T-cell (primary cell): ENCODE data around the gene TBC1D8B. TPM values are rescaled to one million over a fixed set of nuclear protein-coding genes. Genes with fewer than 3 reads are reported as not detected.

Experiments
- ATAC-seq, 4 experiments: fragments of 200-7000 bp in 3 of 4; fragments of 150-1000 bp in 1 of 4; cut with Tn5 transposase; replicated peaks in 1 of 4; 1 replicate in 3 of 4; 2 replicates in 1 of 4; pipeline ENCODE4 v1.10.0; 2021; ENCODE audit warnings: moderate library complexity in 3 of 4, mild to moderate bottlenecking in 2 of 4, moderate number of reproducible peaks in 1 of 4
- CTCF ChIA-PET, 2 donors: fragments of 300-600 bp; sonication (Branson Sonifier 250); formaldehyde crosslinking; loops; one replicate each; lab custom pipeline; 2022; ENCODE audit warnings: antibody characterized with exemption in 2 of 2; lab: Charles Lee
- POLR2A ChIA-PET, 2 donors: fragments of 300-600 bp; sonication (Branson Sonifier 250); formaldehyde crosslinking; loops; one replicate each; lab custom pipeline; 2022; ENCODE audit warnings: antibody characterized with exemption in 2 of 2; lab: Charles Lee
- DNase-seq, 35 experiments: peaks; one replicate each; pipeline versions ENCODE4 v3.0.0 to v3.0.0-alpha.2; 2013 to 2023
- H3K27ac ChIP-seq: one replicate; pipeline ENCODE4 v1.5.1; 2013; ENCODE audit warnings: low read length
- H3K27me3 ChIP-seq, 2 experiments: replicated peaks in 1 of 2; 1 replicate in 1 of 2; 2 replicates in 1 of 2; pipeline versions ENCODE4 v1.6.1 to v1.7.0; 2013; ENCODE audit warnings: low read length in 1 of 2, mixed read lengths in 1 of 2; ENCODE audit not compliant: control insufficient read depth in 2 of 2, insufficient read depth in 2 of 2; ENCODE audit errors: extremely low read depth in 1 of 2
- H3K36me3 ChIP-seq, 2 donors: 1 replicate in 1 of 2; 2 replicates in 1 of 2; pipeline versions ENCODE4 v1.6.1 to v1.7.0; 2013; ENCODE audit warnings: low read length in 1 of 2; ENCODE audit not compliant: control insufficient read depth in 2 of 2, insufficient read depth in 1 of 2; ENCODE audit errors: extremely low read depth in 1 of 2
- H3K4me1 ChIP-seq, 2 experiments: 1 replicate in 1 of 2; 2 replicates in 1 of 2; pipeline versions ENCODE4 v1.6.1 to v1.7.0; 2013; ENCODE audit warnings: low read length in 2 of 2, mixed read lengths in 1 of 2; ENCODE audit not compliant: insufficient read depth in 2 of 2, control insufficient read depth in 1 of 2; ENCODE audit errors: extremely low read depth in 1 of 2
- H3K4me3 ChIP-seq, 2 donors: 1 replicate in 1 of 2; 2 replicates in 1 of 2; pipeline versions ENCODE4 v1.5.1 to v1.7.0; 2013; ENCODE audit warnings: mild to moderate bottlenecking in 2 of 2, low read length in 1 of 2, moderate library complexity in 1 of 2; ENCODE audit not compliant: control insufficient read depth in 1 of 2; ENCODE audit errors: extremely low read depth in 1 of 2
- H3K9me3 ChIP-seq: 2 replicates; pipeline ENCODE4 v1.7.0; 2013
- H3K27ac Mint-ChIP-seq, 2 donors: one replicate each; pipeline ENCODE4 v1.8.0; 2020 to 2021; ENCODE audit warnings: mild to moderate bottlenecking in 2 of 2, mixed read lengths in 2 of 2
- H3K27me3 Mint-ChIP-seq, 2 donors: one replicate each; pipeline ENCODE4 v1.8.0; 2021 to 2022; ENCODE audit warnings: mixed read lengths in 2 of 2
- H3K36me3 Mint-ChIP-seq: one replicate; pipeline ENCODE4 v1.8.0; 2021; ENCODE audit warnings: mixed read lengths
- H3K4me1 Mint-ChIP-seq, 3 donors: one replicate each; pipeline ENCODE4 v1.8.0; 2020 to 2022; ENCODE audit warnings: mixed read lengths in 3 of 3, mild to moderate bottlenecking in 1 of 3
- H3K4me3 Mint-ChIP-seq, 3 donors: one replicate each; pipeline ENCODE4 v1.8.0; 2020 to 2022; ENCODE audit warnings: mild to moderate bottlenecking in 3 of 3, mixed read lengths in 3 of 3, moderate library complexity in 3 of 3
- H3K9me3 Mint-ChIP-seq, 3 donors: one replicate each; pipeline ENCODE4 v1.8.0; 2020 to 2022; ENCODE audit warnings: mixed read lengths in 3 of 3
- WGBS: methylation state at CpG from one replicate; pipeline ENCODE4 v1.1.5; 2013; ENCODE audit warnings: missing lambda C conversion rate; ENCODE audit not compliant: insufficient coverage; 5-methylcytosine and 5-hydroxymethylcytosine counted together
- total RNA-seq, 35 experiments: library from RNA in 6 of 35; stranded (reverse) in 6 of 35; fragments of 120-200 nt in 1 of 35; gene quantifications; one replicate each; pipeline versions ENCODE4 v1.2.1 to v1.2.4 and lab custom pipeline; 2013 to 2026

Gene TBC1D8B
- total RNA-seq, 5 donors from 2014 or later (not counting 1 experiment from before 2014, with no cell fraction given): 0.35 to 1.9 (median 0.95) TPM

DNA sequence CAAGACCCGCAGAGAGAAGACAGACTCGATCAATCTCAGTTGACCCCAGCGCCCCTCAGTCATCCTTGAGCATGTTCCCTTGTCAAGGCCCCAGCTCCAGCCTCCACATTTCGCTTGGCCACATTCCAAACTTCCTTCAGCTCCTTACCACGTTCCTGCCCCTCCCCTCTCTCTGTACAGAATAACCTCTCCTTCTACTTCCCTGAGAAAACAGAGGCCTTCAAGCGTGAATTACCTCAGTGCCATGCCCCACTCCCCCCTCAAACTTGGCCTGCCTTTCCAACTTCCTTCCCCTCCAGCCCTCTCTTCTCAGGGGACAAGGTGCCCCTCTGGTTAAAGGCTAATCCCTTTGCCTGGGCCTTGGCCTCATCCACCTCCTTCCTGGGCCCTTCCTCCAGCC is 103.9 kb downstream of the TBC1D8B start:
- CTCF ChIA-PET: interaction anchor here in 1 of 2 donors (1.5 kb wide), 1 partner anchor 988 kb away, joined by 5 read pairs; no protein-coding TSS in a partner anchor
- H3K9me3 Mint-ChIP-seq: no peaks in the 10 kb centered on the region
- DNase-seq (no peak), ATAC-seq (no peak)
- Histone ChIP-seq H3K36me3 (no peaks in the 10 kb centered on the region), H3K4me1 (no peaks in the 10 kb centered on the region), H3K27me3 (no peaks in the 10 kb centered on the region), H3K9me3 (no peaks in the 10 kb centered on the region), H3K27ac (no peak overlapping the region), H3K4me3 (no peak overlapping the region)
- no peak overlapping the region for H3K4me3 Mint-ChIP-seq
- no peaks in the 10 kb centered on the region for H3K36me3 Mint-ChIP-seq
- H3K4me1 Mint-ChIP-seq: no peaks in the 10 kb centered on the region
- peaks cover 0 to 3% of the 10 kb centered on the region in 2 donors for H3K27me3 Mint-ChIP-seq
- POLR2A ChIA-PET: no interaction called here
- WGBS: 52% methylated on average over 2 of the region's 6 CpGs
- no peak overlapping the region for H3K27ac Mint-ChIP-seq

- no peak for ATAC-seq
- peaks cover 0 to 9% of the 10 kb centered on the region in 2 experiments for H3K4me1 ChIP-seq
- Mint-ChIP-seq H3K4me3 (no peak overlapping the region), H3K36me3 (no peaks in the 10 kb centered on the region), H3K27ac (no peak overlapping the region), H3K27me3 (peaks cover 6 to 19% of the 10 kb centered on the region in 2 donors), H3K4me1 (peaks cover 10 to 17% (median 16%) of the 10 kb centered on the region in 3 donors), H3K9me3 (no peaks in the 10 kb centered on the region)
- H3K27me3 ChIP-seq: peaks cover 2% of the 10 kb centered on the region in 2 experiments
- H3K27ac ChIP-seq: no peak overlapping the region
- POLR2A ChIA-PET: no interaction called here
- CTCF ChIA-PET: no interaction called here
- H3K36me3 ChIP-seq: no peaks in the 10 kb centered on the region
- no peaks in the 10 kb centered on the region for H3K9me3 ChIP-seq
- DNase-seq: no peak
- H3K4me3 ChIP-seq: no peak overlapping the region
- 100% methylated on average over 2 of the region's 2 CpGs for WGBS
Observed at GRCh38 chrX:106912864-106913263, 110.4 kb downstream of the TBC1D8B start.

DNA sequence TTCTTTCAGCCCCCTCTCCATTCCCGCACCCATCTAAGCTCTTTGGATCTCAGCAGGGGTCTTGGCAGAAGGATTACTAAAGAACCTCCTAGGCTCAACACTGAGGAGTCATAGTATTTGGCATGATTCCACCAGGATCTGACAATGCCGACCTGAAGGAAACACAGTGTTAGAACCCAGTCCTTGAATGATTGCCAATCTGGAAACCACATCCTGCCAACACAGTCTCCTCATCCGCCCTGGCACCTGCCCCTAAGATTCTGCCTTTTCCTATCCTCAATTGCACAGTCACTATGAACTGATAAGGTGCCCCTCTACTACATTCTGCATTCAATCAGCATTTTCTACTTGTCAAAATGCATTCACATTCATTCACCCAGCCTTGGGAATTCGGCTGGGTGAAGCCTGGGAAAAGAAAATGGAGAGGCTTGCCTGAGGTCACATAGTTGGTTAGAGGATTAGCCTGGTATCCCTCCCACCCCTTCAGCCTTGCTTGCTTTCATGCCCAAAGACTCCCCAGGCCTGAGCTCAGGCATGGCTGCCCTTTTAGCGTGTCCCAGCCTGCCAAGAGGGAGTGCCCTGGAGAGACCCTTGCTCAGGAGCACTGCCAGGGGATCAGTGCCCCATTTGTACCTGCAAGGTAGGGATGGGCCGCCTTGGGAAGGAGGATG is 115.5 kb downstream of the TBC1D8B start:
- 33% methylated on average over 3 of the region's 6 CpGs for WGBS
- DNase-seq (peak in 28 of 35 experiments; percentile 2 to 49 (median 20)), ATAC-seq (peak; percentile 67 to 86 (median 84))
- Mint-ChIP-seq H3K27ac (peak overlapping the region in 1 of 2 donors; percentile 21), H3K4me3 (peak overlapping the region in 1 of 3 donors; percentile 44), H3K9me3 (no peaks in the 10 kb centered on the region), H3K36me3 (no peaks in the 10 kb centered on the region), H3K4me1 (peaks cover 20 to 26% (median 25%) of the 10 kb centered on the region in 3 donors), H3K27me3 (peaks cover 6 to 12% of the 10 kb centered on the region in 2 donors)
- ChIA-PET CTCF (no interaction called here), POLR2A (no interaction called here)
- Histone ChIP-seq H3K4me3 (no peak overlapping the region), H3K9me3 (no peaks in the 10 kb centered on the region), H3K27ac (no peak overlapping the region), H3K27me3 (peaks cover 2% of the 10 kb centered on the region in 2 experiments), H3K4me1 (peaks cover 0 to 15% of the 10 kb centered on the region in 2 experiments), H3K36me3 (no peaks in the 10 kb centered on the region)

DNA sequence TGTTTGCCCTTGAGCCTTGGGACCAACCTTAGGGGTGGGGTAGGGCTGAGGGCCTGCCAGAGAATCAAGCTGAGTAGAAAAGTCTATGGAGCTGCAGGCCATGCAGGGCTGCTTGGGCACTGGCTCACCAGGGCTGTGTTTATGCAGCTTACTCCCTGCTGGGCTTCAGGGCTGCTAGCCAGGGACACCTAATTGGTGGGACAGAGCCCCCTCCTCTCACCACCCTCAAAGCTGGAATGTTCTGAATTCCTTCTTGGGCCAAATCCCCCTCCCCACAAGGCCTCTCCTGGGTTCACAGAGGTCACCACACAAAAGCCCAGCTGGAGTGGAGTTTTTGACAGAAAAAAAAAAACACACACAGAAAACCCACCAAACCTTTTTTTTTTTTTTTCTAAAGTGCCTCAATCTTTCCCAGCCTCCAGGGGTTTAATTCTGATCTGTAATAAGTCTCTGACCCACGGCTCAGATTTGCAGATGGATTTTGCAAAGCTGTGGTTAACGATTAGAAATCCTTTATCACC is 117.5 kb downstream of the TBC1D8B start, which contains the start of gene CLDN2:
Gene CLDN2 (plus strand): TSS at position 471 of the 521 bp plus-strand sequence. CDS start 7,827 bp downstream, outside the sequence.
- no peak within 1 kb of the TSS for H3K27ac Mint-ChIP-seq
- WGBS: 53% methylated on average over 2 of the region's 2 CpGs

GRCh38 chrX:106921637-106922036 is 119.2 kb downstream of the TBC1D8B start:
- Histone ChIP-seq H3K27ac (no peak overlapping the region), H3K9me3 (no peaks in the 10 kb centered on the region), H3K36me3 (no peaks in the 10 kb centered on the region), H3K27me3 (no peaks in the 10 kb centered on the region), H3K4me3 (no peak overlapping the region), H3K4me1 (peaks cover 0 to 15% of the 10 kb centered on the region in 2 experiments)
- whole genome bisulfite sequencing: no CpG with 5 or more reads among the region's 2 CpGs
- ChIA-PET CTCF (interaction anchor here in 1 of 2 donors (0.9 kb wide), 1 partner anchor 29 kb away, joined by 4 read pairs; no protein-coding TSS in a partner anchor), POLR2A (no interaction called here)
- DNase-seq (no peak), ATAC-seq (no peak)
- no peaks in the 10 kb centered on the region for H3K9me3 Mint-ChIP-seq
- peaks cover 0 to 3% of the 10 kb centered on the region in 2 donors for H3K27me3 Mint-ChIP-seq
- no peak overlapping the region for H3K27ac Mint-ChIP-seq
- H3K4me3 Mint-ChIP-seq: no peak overlapping the region
- peaks cover 20 to 21% (median 21%) of the 10 kb centered on the region in 3 donors for H3K4me1 Mint-ChIP-seq
- no peaks in the 10 kb centered on the region for H3K36me3 Mint-ChIP-seq

More for the DNA sequence above, 117.5 kb downstream of the TBC1D8B start, which contains the start of gene CLDN2:
- no peaks in the 10 kb centered on the region for H3K9me3 Mint-ChIP-seq
- H3K4me3 Mint-ChIP-seq: no peak within 1 kb of the TSS
- Histone ChIP-seq H3K9me3 (no peaks in the 10 kb centered on the region), H3K4me3 (no peak within 1 kb of the TSS), H3K27me3 (peaks cover 0 to under 1% of the 10 kb centered on the region in 2 experiments), H3K36me3 (no peaks in the 10 kb centered on the region), H3K4me1 (peaks cover 0 to 15% of the 10 kb centered on the region in 2 experiments), H3K27ac (no peak within 1 kb of the TSS)
- ATAC-seq (no peak), DNase-seq (no peak)
- POLR2A ChIA-PET: interaction anchor here in 1 of 2 donors (0.7 kb wide), 1 partner anchor 18 kb away, joined by 16 read pairs; no protein-coding TSS in a partner anchor
- peaks cover 20 to 26% (median 25%) of the 10 kb centered on the region in 3 donors for H3K4me1 Mint-ChIP-seq
- peaks cover 6 to 11% of the 10 kb centered on the region in 2 donors for H3K27me3 Mint-ChIP-seq
- no peaks in the 10 kb centered on the region for H3K36me3 Mint-ChIP-seq
- CTCF ChIA-PET: no interaction called here
